ENCODE data around the gene ADAM10.

DNA sequence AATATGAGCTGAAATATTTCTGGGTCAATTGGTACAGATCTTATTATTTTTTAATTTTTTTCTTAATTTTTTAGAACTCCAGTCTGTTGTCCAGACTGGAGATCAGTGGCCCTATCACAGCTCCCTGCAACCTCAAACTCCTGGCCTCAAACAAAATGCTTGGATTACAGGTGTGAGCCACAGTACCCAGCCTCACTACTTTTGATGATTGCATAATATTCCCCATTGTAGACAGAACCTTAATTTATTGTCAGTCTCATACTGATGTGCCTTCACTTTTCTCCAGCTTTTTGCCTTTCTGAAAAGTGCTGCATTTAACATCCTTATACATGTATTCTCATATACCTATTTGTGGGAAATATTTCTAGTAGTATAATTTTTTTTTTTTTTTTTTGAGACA lies 172.8 kb downstream of the ADAM10 start:
- TF ChIP-seq, protein P1, sequence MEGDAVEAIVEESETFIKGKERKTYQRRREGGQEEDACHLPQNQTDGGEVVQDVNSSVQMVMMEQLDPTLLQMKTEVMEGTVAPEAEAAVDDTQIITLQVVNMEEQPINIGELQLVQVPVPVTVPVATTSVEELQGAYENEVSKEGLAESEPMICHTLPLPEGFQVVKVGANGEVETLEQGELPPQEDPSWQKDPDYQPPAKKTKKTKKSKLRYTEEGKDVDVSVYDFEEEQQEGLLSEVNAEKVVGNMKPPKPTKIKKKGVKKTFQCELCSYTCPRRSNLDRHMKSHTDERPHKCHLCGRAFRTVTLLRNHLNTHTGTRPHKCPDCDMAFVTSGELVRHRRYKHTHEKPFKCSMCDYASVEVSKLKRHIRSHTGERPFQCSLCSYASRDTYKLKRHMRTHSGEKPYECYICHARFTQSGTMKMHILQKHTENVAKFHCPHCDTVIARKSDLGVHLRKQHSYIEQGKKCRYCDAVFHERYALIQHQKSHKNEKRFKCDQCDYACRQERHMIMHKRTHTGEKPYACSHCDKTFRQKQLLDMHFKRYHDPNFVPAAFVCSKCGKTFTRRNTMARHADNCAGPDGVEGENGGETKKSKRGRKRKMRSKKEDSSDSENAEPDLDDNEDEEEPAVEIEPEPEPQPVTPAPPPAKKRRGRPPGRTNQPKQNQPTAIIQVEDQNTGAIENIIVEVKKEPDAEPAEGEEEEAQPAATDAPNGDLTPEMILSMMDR (conservative IDR thresholded peaks at IDR 0.05; ENCODE audit: low read length): no peak
- TF ChIP-seq EZH2phosphoT487 (IDR thresholded peaks at IDR 0.05; ENCODE audit: borderline replicate concordance): no peak

Data from Loucy (cell line).